Naive thymus-derived CD4-positive, alpha-beta T cell (primary cell): ENCODE data around the gene GLS2. TPM values are rescaled to one million over a fixed set of nuclear protein-coding genes. Genes with fewer than 3 reads are reported as not detected.

Source experiments
- ATAC-seq: fragments of 150-1000 bp; cut with Tn5 transposase; 2 replicates; pipeline ENCODE4 v1.10.0; 2021; ENCODE audit warnings: mild to moderate bottlenecking, moderate library complexity
- CTCF ChIA-PET: fragments of 350-600 bp; sonication (Branson Sonifier 250); formaldehyde crosslinking; loops from one replicate; lab custom pipeline; 2021; ENCODE audit warnings: antibody characterized with exemption; lab: Charles Lee
- POLR2A ChIA-PET: fragments of 350-600 bp; sonication (Branson Sonifier 250); formaldehyde crosslinking; loops from one replicate; lab custom pipeline; 2021; ENCODE audit warnings: antibody characterized with exemption, inconsistent platforms; lab: Charles Lee
- DNase-seq, 9 donors: peaks; one replicate each; pipeline versions ENCODE4 v3.0.0 to v3.0.0-alpha.2; 2020 to 2022; ENCODE audit warnings: mixed read lengths in 1 of 9
- H3K27ac ChIP-seq: one replicate; pipeline ENCODE4 v1.7.0; 2013; ENCODE audit warnings: mild to moderate bottlenecking, low read depth, low read length, moderate library complexity
- H3K27me3 ChIP-seq, 2 donors: one replicate each; pipeline ENCODE4 v1.7.0; 2013; ENCODE audit warnings: low read length in 2 of 2, mild to moderate bottlenecking in 2 of 2, moderate library complexity in 2 of 2; ENCODE audit not compliant: control insufficient read depth in 2 of 2, insufficient read depth in 2 of 2
- H3K36me3 ChIP-seq, 3 experiments: 1 replicate in 2 of 3; 2 replicates in 1 of 3; pipeline ENCODE4 v1.7.0; 2013; ENCODE audit warnings: low read length in 3 of 3, mild to moderate bottlenecking in 3 of 3, moderate library complexity in 1 of 3; ENCODE audit not compliant: insufficient read depth in 3 of 3, control insufficient read depth in 2 of 3
- H3K4me1 ChIP-seq, 2 donors: one replicate each; pipeline ENCODE4 v1.7.0; 2013; ENCODE audit warnings: low read length in 2 of 2, mild to moderate bottlenecking in 2 of 2, moderate library complexity in 1 of 2; ENCODE audit not compliant: control insufficient read depth in 2 of 2, insufficient read depth in 2 of 2
- H3K4me3 ChIP-seq: 2 replicates; pipeline ENCODE4 v1.7.0; 2013; ENCODE audit warnings: mild to moderate bottlenecking, low read length
- H3K9me3 ChIP-seq, 3 experiments: 1 replicate in 2 of 3; 2 replicates in 1 of 3; pipeline ENCODE4 v1.7.0; 2013; ENCODE audit warnings: low read length in 3 of 3; ENCODE audit not compliant: control insufficient read depth in 2 of 3
- H3K27ac Mint-ChIP-seq, 9 donors: one replicate each; pipeline ENCODE4 v1.8.0; 2020 to 2022; ENCODE audit warnings: mixed read lengths in 9 of 9, mild to moderate bottlenecking in 8 of 9, moderate library complexity in 5 of 9, inconsistent platforms in 2 of 9
- H3K27me3 Mint-ChIP-seq, 5 donors: one replicate each; pipeline ENCODE4 v1.8.0; 2021 to 2022; ENCODE audit warnings: mixed read lengths in 5 of 5, mild to moderate bottlenecking in 1 of 5
- H3K36me3 Mint-ChIP-seq, 5 donors: one replicate each; pipeline ENCODE4 v1.8.0; 2020 to 2022; ENCODE audit warnings: mixed read lengths in 5 of 5, mild to moderate bottlenecking in 3 of 5, inconsistent platforms in 1 of 5
- H3K4me1 Mint-ChIP-seq, 7 donors: one replicate each; pipeline ENCODE4 v1.8.0; 2020 to 2022; ENCODE audit warnings: mixed read lengths in 7 of 7, mild to moderate bottlenecking in 3 of 7, inconsistent platforms in 1 of 7
- H3K4me3 Mint-ChIP-seq, 10 donors: one replicate each; pipeline ENCODE4 v1.8.0; 2020 to 2022; ENCODE audit warnings: mild to moderate bottlenecking in 10 of 10, mixed read lengths in 10 of 10, moderate library complexity in 6 of 10, inconsistent platforms in 2 of 10
- H3K9me3 Mint-ChIP-seq, 11 donors: one replicate each; pipeline ENCODE4 v1.8.0; 2020 to 2022; ENCODE audit warnings: mixed read lengths in 11 of 11, mild to moderate bottlenecking in 4 of 11, inconsistent platforms in 1 of 11, moderate library complexity in 1 of 11
- intact Hi-C, 2 donors: fragments of 100-400 bp; cut with micrococcal nuclease; formaldehyde crosslinking; loops; one replicate each; pipeline ENCODE4 v1.15.1; 2023
- polyA plus RNA-seq, 2 donors: library from polyadenylated mRNA; unstranded; fragments of 300-500 nt; fragmentation: Illumina TruSeq; gene quantifications; one replicate each; pipeline ENCODE4 v1.2.3, GENCODE V29; 2021
- total RNA-seq, 6 experiments: library from RNA in 5 of 6; stranded (reverse) in 5 of 6; gene quantifications; 1 replicate in 5 of 6; 2 replicates in 1 of 6; pipeline ENCODE4 v1.2.3 and lab custom pipeline; 2021 to 2026

GLS2 gene
- total and polyA plus RNA-seq, 7 experiments from 2014 or later, result 0.94 to 10.2 (median 5.9) TPM

GRCh38 chr12:56425940-56426438 is 62.0 kb downstream of the GLS2 start:
- peaks cover 0 to 12% of the 10 kb centered on the region in 2 donors for H3K4me1 ChIP-seq
- H3K9me3 ChIP-seq, result no peaks in the 10 kb centered on the region
- no peak for ATAC-seq
- H3K4me3 ChIP-seq, result no peak overlapping the region
- H3K27me3 Mint-ChIP-seq, result no peaks in the 10 kb centered on the region
- DNase-seq, result no peak
- ChIA-PET POLR2A (interaction anchor here (1.4 to 2.0 kb wide), 3 partner anchors 11 to 88 kb away, joined by 5 to 13 read pairs (median 8); partner anchors contain the start of genes IL23A and STAT2), CTCF (interaction anchor here (0.5 to 1.8 kb wide), 4 partner anchors 38 to 1207 kb away, joined by 3 to 6 read pairs (median 4); partner anchors contain the start of gene B4GALNT1)
- H3K4me3 Mint-ChIP-seq, result no peak overlapping the region
- intact Hi-C loops, result loop anchor here in 1 of 2 donors (1.0 kb wide), 1 partner anchor 38 kb away; no protein-coding TSS in a partner anchor
- H3K36me3 Mint-ChIP-seq, result peaks cover 4 to 36% (median 14%) of the 10 kb centered on the region in 5 donors
- no peak overlapping the region for H3K27ac Mint-ChIP-seq
- H3K27me3 ChIP-seq, result no peaks in the 10 kb centered on the region
- H3K36me3 ChIP-seq, result peaks cover 0 to 19% (median 0%) of the 10 kb centered on the region in 3 experiments
- no peak overlapping the region for H3K27ac ChIP-seq
- no peaks in the 10 kb centered on the region for H3K9me3 Mint-ChIP-seq
- H3K4me1 Mint-ChIP-seq, result peaks cover 10 to 26% (median 15%) of the 10 kb centered on the region in 7 donors

- DNase-seq, result peak in 6 of 9 donors; percentile 7 to 45 (median 35)
Observed at GRCh38 chr12:56425193-56425592, 62.8 kb downstream of the GLS2 start.

More at GRCh38 chr12:56425193-56425592, 62.8 kb downstream of the GLS2 start:
- peak overlapping the region in 8 of 10 donors; percentile 39 to 73 (median 57) for H3K4me3 Mint-ChIP-seq
- Histone ChIP-seq H3K36me3 (peaks cover 0 to 24% (median 0%) of the 10 kb centered on the region in 3 experiments), H3K27me3 (no peaks in the 10 kb centered on the region), H3K9me3 (no peaks in the 10 kb centered on the region), H3K4me3 (no peak overlapping the region), H3K4me1 (peaks cover 0 to 12% of the 10 kb centered on the region in 2 donors), H3K27ac (peak overlapping the region; percentile 38)
- peak overlapping the region; percentile 33 to 91 (median 85) for H3K27ac Mint-ChIP-seq
- ChIA-PET CTCF (interaction anchor here (0.6 to 1.8 kb wide), 7 partner anchors 14 to 748 kb away, joined by 3 to 6 read pairs (median 3); no protein-coding TSS in a partner anchor), POLR2A (interaction anchor here (0.9 to 2.0 kb wide), 4 partner anchors 12 to 87 kb away, joined by 4 to 13 read pairs (median 6); partner anchors contain the start of genes IL23A and STAT2)
- peaks cover 10 to 26% (median 15%) of the 10 kb centered on the region in 7 donors for H3K4me1 Mint-ChIP-seq
- peak; percentile 42 for ATAC-seq
- peaks cover 6 to 42% (median 17%) of the 10 kb centered on the region in 5 donors for H3K36me3 Mint-ChIP-seq
- no peaks in the 10 kb centered on the region for H3K9me3 Mint-ChIP-seq
- intact Hi-C loops, result loop anchor here in 1 of 2 donors (1.0 kb wide), 1 partner anchor 39 kb away; no protein-coding TSS in a partner anchor
- H3K27me3 Mint-ChIP-seq, result no peaks in the 10 kb centered on the region

Other genes starting within 250 kb of the GLS2 start
- 10 to 100 TPM; 26.9 to 64.4 (median 40.7) TPM for gene ANKRD52, start 229.8 kb downstream of the GLS2 start, total RNA-seq
- 1 to 10 TPM; 5.1 to 8.2 TPM for gene ANKRD52, start 229.8 kb downstream of the GLS2 start, polyA plus RNA-seq
- gene COQ10A, start 221.2 kb downstream of the GLS2 start, total RNA-seq, result 10 to 100 TPM; 22.5 to 39.4 (median 31.5) TPM
- 10 to 100 TPM in 1 of 2 donors, 1 to 10 TPM in 1; 9.7 to 11.5 TPM for gene COQ10A, start 221.2 kb downstream of the GLS2 start, polyA plus RNA-seq
- gene CS, start 187.8 kb downstream of the GLS2 start, total RNA-seq, result 100 to 1,000 TPM; 126 to 241 (median 167) TPM
- 10 to 100 TPM; 57.6 to 79.9 TPM for gene CS, start 187.8 kb downstream of the GLS2 start, polyA plus RNA-seq
- gene CNPY2, start 172.2 kb downstream of the GLS2 start, total RNA-seq, result 100 to 1,000 TPM in 1 of 5 experiments, 10 to 100 TPM in 4; 48.4 to 134 (median 87.6) TPM
- gene CNPY2, start 172.2 kb downstream of the GLS2 start, polyA plus RNA-seq, result 100 to 1,000 TPM; 183 to 184 TPM
- gene PAN2, start 154.2 kb downstream of the GLS2 start, total RNA-seq, result 100 to 1,000 TPM in 4 of 5 experiments, 10 to 100 TPM in 1; 65.8 to 279 (median 144) TPM
- 10 to 100 TPM; 11.4 to 13.9 TPM for gene PAN2, start 154.2 kb downstream of the GLS2 start, polyA plus RNA-seq
- gene IL23A, start 149.3 kb downstream of the GLS2 start, total RNA-seq, result 10 to 100 TPM; 14.4 to 42.0 (median 20.1) TPM
- gene IL23A, start 149.3 kb downstream of the GLS2 start, polyA plus RNA-seq, result 10 to 100 TPM; 14.8 to 25.2 TPM
- gene STAT2, start 128.1 kb downstream of the GLS2 start, total RNA-seq, result 100 to 1,000 TPM; 119 to 291 (median 182) TPM
- 10 to 100 TPM; 64.1 to 80.3 TPM for gene STAT2, start 128.1 kb downstream of the GLS2 start, polyA plus RNA-seq
- not detected for gene APOF, start 125.3 kb downstream of the GLS2 start, total RNA-seq
- gene APOF, start 125.3 kb downstream of the GLS2 start, polyA plus RNA-seq, result under 1 TPM in 1 of 2 donors, not detected in 1; 0.12 TPM
- 10 to 100 TPM in 1 of 5 experiments, 1 to 10 TPM in 4; 4.4 to 42.3 (median 5.4) TPM for gene TIMELESS, start 38.7 kb downstream of the GLS2 start, total RNA-seq
- gene TIMELESS, start 38.7 kb downstream of the GLS2 start, polyA plus RNA-seq, result 1 to 10 TPM; 2.7 to 3.3 TPM
- gene MIP, start 33.5 kb downstream of the GLS2 start, total RNA-seq, result not detected
- gene MIP, start 33.5 kb downstream of the GLS2 start, polyA plus RNA-seq, result not detected
- 1 to 10 TPM; 5.2 to 7.5 (median 7.2) TPM for gene SPRYD4, start 19.6 kb downstream of the GLS2 start, total RNA-seq
- gene SPRYD4, start 19.6 kb downstream of the GLS2 start, polyA plus RNA-seq, result 1 to 10 TPM; 1.1 to 1.4 TPM
- gene RBMS2, start 33.7 kb upstream of the GLS2 start, total RNA-seq, result 10 to 100 TPM in 1 of 5 experiments, 1 to 10 TPM in 4; 2.5 to 12.8 (median 5.5) TPM
- gene RBMS2, start 33.7 kb upstream of the GLS2 start, polyA plus RNA-seq, result 1 to 10 TPM in 1 of 2 donors, under 1 TPM in 1; 0.81 to 3.0 TPM
- gene BAZ2A, start 142.2 kb upstream of the GLS2 start, total RNA-seq, result 100 to 1,000 TPM; 127 to 230 (median 191) TPM
- gene BAZ2A, start 142.2 kb upstream of the GLS2 start, polyA plus RNA-seq, result 10 to 100 TPM; 24.8 to 45.1 TPM
- gene ATP5F1B, start 157.8 kb upstream of the GLS2 start, total RNA-seq, result 100 to 1,000 TPM; 217 to 476 (median 267) TPM
- 100 to 1,000 TPM; 658 to 688 TPM for gene ATP5F1B, start 157.8 kb upstream of the GLS2 start, polyA plus RNA-seq
- gene PTGES3, start 200.1 kb upstream of the GLS2 start, total RNA-seq, result 100 to 1,000 TPM; 111 to 229 (median 153) TPM
- 100 to 1,000 TPM; 221 to 289 TPM for gene PTGES3, start 200.1 kb upstream of the GLS2 start, polyA plus RNA-seq
- gene NACA, start 237.1 kb upstream of the GLS2 start, total RNA-seq, result 1,000 to 10,000 TPM in 4 of 5 experiments, 100 to 1,000 TPM in 1; 834 to 1,486 (median 1,355) TPM
- gene NACA, start 237.1 kb upstream of the GLS2 start, polyA plus RNA-seq, result 1,000 to 10,000 TPM; 1,440 to 1,626 TPM